Placental pericyte (primary cell): ENCODE data around the gene TMSB4X. TPM values are rescaled to one million over a fixed set of nuclear protein-coding genes. Genes with fewer than 3 reads are reported as not detected.

Experiments
- total RNA-seq: library from RNA; depleted of rRNA; stranded (reverse); fragments of >200 nt; gene quantifications from 2 replicates; pipeline ENCODE4 v1.2.3, GENCODE V29; 2012

TMSB4X gene
- 5,494 and 7,006 TPM in 2 replicates for total RNA-seq

DNA sequence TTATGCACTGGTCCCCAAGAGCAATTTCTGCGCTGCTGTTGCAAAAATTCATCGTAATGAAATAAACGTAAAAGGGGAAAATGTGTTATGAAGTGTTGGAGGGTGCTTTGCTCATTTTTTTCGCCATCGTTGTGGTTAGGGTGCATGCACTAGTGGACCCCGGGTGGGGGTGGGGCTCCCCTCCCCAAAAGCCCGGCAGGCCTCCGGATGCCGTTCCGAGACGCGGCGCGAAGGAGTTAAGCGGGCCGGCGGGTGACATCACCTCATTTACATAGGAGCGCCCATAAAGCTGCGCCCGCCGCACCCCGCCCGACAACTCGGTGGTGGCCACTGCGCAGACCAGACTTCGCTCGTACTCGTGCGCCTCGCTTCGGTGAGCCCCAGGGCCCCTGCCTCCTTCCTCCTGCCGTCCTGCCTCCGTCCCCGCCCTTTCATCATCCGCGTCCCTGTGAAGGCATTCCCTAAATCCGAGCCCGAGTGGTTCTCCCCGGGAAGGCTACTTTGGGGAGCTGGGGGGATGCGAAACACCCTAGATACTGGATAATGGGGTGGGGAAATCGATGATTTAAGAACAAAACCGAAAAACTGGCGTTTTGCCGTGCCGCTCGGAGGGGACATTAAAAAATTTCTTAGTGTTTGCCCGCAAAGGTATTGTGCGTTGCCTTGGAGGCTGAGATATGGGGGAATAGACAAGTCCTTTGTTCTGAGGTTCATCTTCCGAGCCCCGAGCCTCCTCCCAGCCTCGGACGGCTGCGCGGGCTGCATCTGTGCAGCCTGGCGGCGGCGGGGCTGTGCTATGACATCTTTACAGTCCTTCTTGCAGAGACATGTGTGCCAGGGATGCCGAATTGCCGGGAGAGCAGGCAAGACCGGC is at the start of gene TMSB4X:
TSS of gene TMSB4X (plus strand) at position 315 of the 874 bp plus-strand sequence.

Other genes starting within 250 kb of the TMSB4X start
- 22.8 and 32.2 TPM in 2 replicates for gene PRPS2, start 183.7 kb upstream of the TMSB4X start, total RNA-seq
- under 0.01 TPM in 1 of 2 replicates, not detected in the other for gene TLR7, start 108.0 kb upstream of the TMSB4X start, total RNA-seq
- gene TLR8, start 68.5 kb upstream of the TMSB4X start, total RNA-seq = not detected in 2 replicates
- gene FAM9C, start 69.5 kb downstream of the TMSB4X start, total RNA-seq = not detected in 2 replicates